ENCODE measurements around the gene MAN1C1.

GRCh38 chr1:25622531-25622930 lies 5.9 kb downstream of the MAN1C1 start:
- TF ChIP-seq CTCF (IDR thresholded peaks at IDR 0.05; ENCODE audit: borderline replicate concordance, extremely low read depth, low read length, poor library complexity, severe bottlenecking) (no peak), EZH2 (IDR thresholded peaks at IDR 0.05; ENCODE audit: borderline replicate concordance, low read depth, low read length, severe bottlenecking) (no peak)
